Measurements from ENCODE around the gene CSRP1.
A peak's percentile ranks its signal among the peaks of the same experiment; 100 is the strongest.
"Not testable (repeated sequence)": the region's sequence is repeated elsewhere in the genome, so short reads cannot be mapped to it uniquely, and the experiment has no call there.

CSRP1 gene

GRCh38 chr1:201493757-201494617 lies 12.9 kb downstream of the CSRP1 start:
- no peak for DNase-seq

GRCh38 chr1:201493026-201493656 lies 13.8 kb downstream of the CSRP1 start:
- not testable (repeated sequence) for DNase-seq

- no peak for DNase-seq
Measured at GRCh38 chr1:201491896-201492511, 14.9 kb downstream of the CSRP1 start.

DNA sequence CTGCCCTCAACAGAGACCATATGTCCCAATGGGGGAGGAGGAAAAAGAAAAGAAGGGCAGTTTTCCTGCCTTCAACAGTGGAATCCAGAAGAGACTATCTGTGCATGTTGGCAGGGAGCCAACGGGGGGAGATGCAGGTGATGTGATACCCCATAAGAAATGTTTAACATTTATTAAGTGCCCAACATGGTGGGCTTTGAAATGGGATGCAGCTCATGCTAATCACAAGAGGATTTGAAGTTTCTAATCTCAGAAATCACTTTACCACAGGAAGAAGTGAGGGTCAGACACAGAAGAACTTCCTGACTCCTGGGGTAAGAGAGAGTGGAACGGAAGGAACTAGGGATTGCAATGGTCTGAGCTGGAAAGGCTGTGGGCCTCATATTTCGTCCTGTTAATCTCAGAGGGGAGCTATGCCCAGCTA lies 16.2 kb downstream of the CSRP1 start:
- DNase-seq = no peak

DNA sequence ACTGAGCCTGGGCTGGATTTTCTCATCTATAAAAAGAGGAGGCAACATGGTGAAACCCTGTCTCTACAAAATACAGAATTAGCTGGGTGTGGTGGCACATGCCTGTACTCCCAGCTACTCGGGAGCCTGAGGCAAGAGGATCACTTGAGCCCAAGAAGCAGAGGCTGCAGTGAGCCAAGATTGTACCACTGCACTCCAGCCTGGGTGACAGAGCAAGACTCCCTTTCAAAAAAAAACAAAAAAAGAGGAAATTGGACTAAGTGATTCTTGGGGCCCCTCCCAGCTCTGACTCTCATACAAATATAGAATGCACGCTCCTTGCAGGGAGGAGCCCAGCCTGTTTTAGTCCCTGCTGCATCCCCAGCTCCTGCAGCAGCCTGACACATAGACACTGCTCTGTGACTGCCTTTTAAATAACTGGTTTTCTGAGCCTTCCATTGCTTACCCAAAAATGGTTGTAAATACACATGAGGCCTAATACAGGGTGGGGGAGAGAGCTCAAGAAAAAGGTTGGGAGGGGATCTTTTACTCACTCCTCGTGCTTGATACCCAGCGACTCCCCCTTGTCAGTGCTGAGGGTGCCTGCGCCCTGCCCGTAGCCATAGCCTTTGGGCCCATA lies 17.2 kb downstream of the CSRP1 start:
- DNase-seq = no peak

DNA sequence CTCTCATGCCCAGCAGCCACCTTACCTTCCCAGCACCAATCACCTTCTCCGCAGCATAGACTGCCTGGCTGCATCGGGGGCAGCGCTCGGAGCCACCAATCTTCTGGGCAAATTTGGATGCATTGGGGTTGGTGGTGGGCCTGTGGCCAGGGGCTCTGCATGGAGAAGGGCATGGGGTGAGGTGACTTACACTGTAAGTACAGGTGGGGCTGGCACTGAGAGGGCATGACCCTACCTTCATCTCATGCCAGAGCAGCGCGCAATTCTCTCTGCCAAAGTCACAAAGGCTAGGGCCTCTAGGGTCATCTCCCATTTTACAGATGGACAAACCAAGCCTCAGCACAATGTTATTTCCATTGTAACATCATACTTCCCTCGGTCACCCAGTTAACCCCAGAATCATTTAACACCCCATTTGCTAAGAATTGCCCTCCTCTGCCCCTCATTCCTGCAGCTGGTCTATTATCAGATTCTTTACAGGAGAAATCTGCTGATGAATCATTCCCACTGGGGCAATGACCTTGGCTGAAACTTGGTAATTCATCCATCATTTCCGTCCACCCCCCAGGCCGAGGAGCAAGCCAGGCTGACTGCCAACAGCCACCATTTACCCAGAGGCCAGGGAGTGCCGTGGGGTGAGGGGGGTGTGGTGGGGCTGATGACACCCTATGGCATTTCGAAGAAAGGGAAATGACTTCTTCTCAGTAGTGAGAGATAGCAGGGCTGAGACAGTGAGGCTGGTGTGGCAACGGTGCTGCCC lies 17.9 kb downstream of the CSRP1 start:
- peak in 1 of 2 donors; percentile 40 for DNase-seq

GRCh38 chr1:201487742-201488141 lies 19.2 kb downstream of the CSRP1 start:
- no peak for DNase-seq

- DNase-seq = no peak
Measured at GRCh38 chr1:201486187-201486586, 20.7 kb downstream of the CSRP1 start.

DNA sequence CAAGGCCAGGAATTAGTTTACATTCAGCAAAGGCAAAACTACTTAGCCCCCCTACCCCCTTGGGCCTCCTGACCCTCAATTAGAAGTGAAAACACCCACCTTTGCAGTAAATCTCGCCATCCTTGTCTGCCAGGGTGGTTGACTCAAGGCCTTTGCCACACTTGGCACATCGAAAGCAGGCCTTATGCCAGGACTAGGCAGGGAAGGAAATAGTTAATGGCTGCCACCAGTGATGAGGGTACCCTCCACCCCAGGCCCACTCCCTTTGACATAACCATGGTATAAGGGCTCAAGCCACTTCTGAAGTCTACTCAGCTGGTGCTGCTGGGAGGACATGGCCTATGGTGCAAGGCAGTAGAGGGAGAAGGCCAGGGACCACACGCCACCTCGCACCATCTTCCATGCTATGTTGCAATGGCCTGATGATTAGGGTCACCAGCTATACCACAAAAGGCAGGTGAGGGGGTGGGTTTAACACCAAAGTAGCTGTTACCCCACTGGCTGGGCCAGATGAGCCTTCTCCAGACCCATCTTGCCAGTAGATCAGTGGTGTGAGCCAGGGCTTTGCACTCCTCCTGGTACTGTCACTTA lies 21.6 kb downstream of the CSRP1 start:
- DNase-seq = no peak

- no peak for DNase-seq
Measured at GRCh38 chr1:201483373-201483949, 23.5 kb downstream of the CSRP1 start.

DNA sequence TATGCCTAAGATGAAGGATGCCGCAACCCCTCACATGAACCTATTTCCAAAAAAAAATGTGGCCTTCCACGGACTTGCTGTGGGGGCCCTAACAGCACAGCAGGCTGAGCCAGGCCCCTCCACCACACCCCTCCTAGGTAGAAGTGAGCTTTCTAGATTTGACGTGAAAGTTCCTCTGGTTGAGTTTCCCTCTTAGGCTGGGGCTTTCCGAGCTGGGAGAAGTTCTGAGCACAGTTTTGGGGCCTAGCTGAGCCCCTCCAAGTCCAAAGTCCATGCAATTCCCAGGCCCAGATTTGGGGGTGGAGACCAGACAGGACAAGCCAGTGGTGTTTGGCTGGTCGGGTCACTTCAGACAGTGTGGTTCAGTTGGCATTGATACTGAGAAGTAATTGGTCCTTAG lies 24.2 kb downstream of the CSRP1 start:
- DNase-seq = no peak

DNA sequence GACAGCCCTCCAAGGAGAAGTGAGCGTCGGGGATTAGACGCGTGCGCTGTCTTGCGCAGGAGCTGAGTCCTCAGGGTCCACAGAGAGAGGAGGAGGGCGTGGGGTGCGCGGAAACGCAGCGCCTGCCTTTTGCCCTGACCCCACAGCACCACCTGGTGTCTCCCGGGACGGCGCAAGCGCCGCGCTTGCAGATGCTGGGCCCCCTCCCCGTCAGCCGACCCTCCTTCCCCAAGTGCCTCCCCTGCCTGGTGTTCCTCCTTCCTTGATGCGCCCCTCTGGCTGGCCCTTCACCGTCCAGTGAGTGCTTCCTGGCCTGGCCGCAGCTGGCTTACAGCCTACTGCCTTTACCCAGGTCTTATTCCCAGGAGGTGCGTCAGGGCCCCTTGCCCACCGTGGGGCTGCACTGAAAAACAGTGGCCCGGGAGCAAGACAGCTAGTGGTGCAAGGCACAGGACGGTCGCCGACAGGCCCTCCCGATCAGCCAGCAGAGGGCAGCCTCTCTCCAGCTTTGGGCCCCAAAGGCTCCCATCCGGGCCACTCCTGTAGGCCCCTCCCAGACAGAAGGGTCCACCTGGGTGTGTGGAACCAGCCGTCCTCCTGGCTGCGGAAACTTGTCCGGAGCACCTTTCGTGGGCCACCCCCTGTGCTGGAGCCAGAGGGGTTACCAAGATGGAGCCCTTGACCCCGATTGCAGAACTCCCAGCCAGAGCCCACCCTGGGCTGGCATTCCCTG lies 25.0 kb downstream of the CSRP1 start:
- peak; percentile 83 for DNase-seq

GRCh38 chr1:201481004-201481380 lies 25.9 kb downstream of the CSRP1 start:
- no peak for DNase-seq

DNA sequence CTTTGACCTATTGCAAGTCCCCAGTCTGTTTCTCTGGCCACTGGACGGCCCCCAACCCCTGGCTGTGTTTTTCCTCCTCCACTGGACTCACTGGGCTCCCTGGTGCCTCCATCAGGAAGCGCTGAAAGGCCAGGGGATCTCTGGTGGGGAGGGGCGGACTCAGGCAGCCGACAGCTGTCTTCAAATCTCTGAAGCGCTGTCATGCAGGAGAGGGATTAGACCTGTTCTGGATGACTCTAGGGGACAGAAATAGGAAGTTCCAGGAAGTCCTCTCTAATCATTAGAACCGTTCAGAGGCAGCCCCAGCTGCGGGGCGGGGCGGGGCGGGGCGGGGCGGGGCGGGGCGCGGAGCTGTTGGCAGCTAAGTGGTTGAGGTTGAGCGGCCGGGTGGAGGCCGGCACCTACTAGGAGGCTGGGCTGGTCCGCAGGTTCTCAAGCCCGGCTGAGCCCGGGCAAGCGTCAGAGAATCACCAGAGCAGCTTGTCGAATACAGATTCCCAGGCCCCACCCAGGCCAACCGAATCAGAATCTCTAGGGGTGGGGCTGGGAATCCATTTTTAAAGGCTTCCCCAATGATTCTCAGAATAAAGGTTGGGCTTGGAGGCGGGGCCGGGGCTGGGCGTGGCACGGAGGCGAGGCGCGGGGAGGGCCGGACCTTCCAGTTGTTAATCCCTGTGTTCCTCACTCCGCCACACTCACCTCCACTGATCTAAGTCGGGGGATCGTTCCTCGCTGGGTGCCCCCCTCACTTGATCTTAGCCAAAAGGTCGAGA lies 26.5 kb downstream of the CSRP1 start:
- peak; percentile 67 to 71 for DNase-seq

DNA sequence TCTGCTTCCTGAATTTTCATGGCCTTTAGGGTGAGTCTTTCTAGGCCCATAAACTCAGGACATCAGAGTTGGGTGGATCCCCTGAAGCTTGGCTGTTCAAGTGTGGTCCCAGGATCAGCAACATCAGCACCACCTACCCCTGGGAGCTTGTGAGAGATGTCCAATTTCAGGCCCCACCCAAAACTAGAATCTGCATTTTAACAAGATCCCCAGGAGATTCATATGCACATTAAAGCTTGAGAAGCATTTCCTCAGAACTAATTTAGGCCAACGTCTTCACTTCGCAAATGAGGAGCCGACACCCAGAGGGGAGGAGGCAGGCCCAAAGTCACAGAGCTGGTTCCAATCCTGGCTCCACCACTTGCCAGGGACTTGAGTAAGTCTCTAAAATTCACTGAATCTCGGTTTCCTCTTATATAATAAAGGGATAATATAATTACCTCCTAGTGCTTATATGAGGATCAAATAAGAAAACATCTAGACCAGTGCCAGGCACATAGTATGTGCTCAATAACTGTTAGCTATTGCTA lies 27.7 kb downstream of the CSRP1 start:
- no peak for DNase-seq

GRCh38 chr1:201478666-201479065 lies 28.3 kb downstream of the CSRP1 start:
- DNase-seq = not testable (repeated sequence)

DNA sequence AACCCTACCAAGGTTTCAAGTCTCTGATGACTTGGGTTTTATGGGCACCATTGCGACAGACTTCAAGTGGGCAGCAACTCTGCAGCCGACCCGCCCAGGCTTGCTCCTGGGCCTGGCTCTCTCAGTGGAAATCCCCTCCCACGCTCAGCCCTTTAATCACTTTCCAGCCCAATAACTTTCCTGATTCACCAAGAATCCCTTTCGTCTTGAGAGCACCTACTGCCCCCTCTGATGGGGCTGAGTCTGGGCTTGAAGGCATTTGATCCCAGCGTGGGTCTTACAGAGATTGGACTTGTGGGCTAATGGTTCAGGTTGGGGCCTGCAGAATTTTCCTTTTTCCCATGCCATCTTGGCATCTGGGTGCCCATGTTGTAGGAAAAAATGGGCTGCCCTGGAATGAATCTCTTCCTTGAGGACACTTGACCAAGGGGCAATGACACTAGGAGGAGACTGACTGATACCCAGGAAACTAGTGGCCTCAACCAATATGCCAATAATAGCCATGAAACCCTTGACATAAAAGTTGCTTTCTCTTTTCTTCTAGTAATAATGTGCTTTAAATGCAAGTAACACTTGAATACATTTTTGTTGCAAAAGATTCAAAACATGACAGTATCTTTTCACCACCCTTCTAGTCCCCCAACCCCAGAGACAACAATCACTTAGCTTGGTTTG lies 30.1 kb downstream of the CSRP1 start:
- DNase-seq = no peak

GRCh38 chr1:201475915-201476669 lies 30.8 kb downstream of the CSRP1 start:
- DNase-seq = no peak

- DNase-seq = no peak
Measured at GRCh38 chr1:201475130-201475529, 31.8 kb downstream of the CSRP1 start.

All from CD4-positive, alpha-beta T cell treated with Interleukin-1 beta for 1 hour (primary cell).